ENCODE measurements around the gene PNPLA2. TPM values are rescaled to one million over a fixed set of nuclear protein-coding genes. Genes with fewer than 3 reads are reported as not detected.

PNPLA2 gene
- total and polyA plus RNA-seq, 2 donors (not counting 1 experiment from before 2014, with no cell fraction given) = 16.2 to 33.9 TPM

DNA sequence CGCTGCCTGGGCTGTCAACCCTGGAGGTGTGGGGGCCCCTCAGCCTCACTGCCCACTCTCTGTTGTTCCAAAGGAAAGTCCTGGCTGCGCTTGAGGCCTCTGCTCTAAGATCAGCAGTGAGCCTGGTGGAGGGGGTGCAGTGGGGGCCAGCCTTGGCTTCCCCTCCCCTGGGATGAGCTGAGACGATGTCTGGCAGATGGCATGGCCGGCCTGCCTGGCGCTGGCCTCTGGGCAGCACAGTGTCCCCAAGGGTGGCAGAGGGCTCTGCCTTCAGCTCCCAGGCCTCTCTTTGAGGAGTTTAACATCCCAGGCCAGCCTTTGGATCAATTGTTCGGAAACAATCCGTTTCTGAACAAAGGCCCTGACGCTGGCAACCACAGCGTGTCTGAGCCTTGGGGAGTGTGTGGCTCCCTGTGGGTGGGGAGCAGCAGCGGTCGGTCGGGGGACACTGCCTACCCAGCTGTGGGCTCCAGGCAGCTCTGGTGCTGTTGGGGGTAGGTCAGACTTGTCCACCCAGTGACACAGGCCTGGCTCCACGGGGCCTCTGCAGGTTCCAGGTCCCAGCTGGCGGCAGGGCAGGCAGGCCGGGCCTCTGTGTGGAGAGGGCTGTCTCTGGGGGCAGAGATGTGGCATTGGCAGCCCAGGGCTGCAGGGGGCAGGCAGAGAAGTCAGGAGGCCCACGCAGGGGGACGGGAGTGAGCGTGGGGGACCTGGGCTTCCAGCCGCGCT is 36.1 kb downstream of the PNPLA2 start:
- Histone ChIP-seq H2AFZ (ENCODE audit: low read length) (no peak overlapping the region), H3K79me2 (ENCODE audit: control insufficient read depth, insufficient read depth, low read length) (peaks cover 30% of the 10 kb centered on the region), H3K4me3 (replicated peaks in 1 of 4; ENCODE audit: control extremely low read depth in 1 of 4, insufficient read depth in 1 of 4, low read depth in 3 of 4, low read length in 4 of 4) (no peak overlapping the region), H3K9ac (ENCODE audit: insufficient read depth, low read length) (no peak overlapping the region), H3K4me2 (ENCODE audit: extremely low read depth, insufficient read depth, low read length) (no peak overlapping the region), H3K36me3 (ENCODE audit: control insufficient read depth, insufficient read depth, low read length) (peaks cover 8% of the 10 kb centered on the region), H3K9me3 (ENCODE audit: control insufficient read depth, insufficient read depth, low read depth, low read length) (no peaks in the 10 kb centered on the region), H3K27ac (ENCODE audit: insufficient read depth, low read length) (no peak overlapping the region), H3K4me1 (ENCODE audit: control insufficient read depth, extremely low read depth, insufficient read depth, low read length) (peaks cover 17% of the 10 kb centered on the region), H3K27me3 (ENCODE audit: control insufficient read depth, insufficient read depth, low read length) (no peaks in the 10 kb centered on the region), H4K20me1 (ENCODE audit: control insufficient read depth, extremely low read depth, insufficient read depth, low read length) (no peaks in the 10 kb centered on the region)
- DNase-seq (ENCODE audit: low read depth in 2 of 2) = no peak
- TF ChIP-seq, protein P1, sequence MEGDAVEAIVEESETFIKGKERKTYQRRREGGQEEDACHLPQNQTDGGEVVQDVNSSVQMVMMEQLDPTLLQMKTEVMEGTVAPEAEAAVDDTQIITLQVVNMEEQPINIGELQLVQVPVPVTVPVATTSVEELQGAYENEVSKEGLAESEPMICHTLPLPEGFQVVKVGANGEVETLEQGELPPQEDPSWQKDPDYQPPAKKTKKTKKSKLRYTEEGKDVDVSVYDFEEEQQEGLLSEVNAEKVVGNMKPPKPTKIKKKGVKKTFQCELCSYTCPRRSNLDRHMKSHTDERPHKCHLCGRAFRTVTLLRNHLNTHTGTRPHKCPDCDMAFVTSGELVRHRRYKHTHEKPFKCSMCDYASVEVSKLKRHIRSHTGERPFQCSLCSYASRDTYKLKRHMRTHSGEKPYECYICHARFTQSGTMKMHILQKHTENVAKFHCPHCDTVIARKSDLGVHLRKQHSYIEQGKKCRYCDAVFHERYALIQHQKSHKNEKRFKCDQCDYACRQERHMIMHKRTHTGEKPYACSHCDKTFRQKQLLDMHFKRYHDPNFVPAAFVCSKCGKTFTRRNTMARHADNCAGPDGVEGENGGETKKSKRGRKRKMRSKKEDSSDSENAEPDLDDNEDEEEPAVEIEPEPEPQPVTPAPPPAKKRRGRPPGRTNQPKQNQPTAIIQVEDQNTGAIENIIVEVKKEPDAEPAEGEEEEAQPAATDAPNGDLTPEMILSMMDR (conservative IDR thresholded peaks at IDR 0.05 in 1 of 2, IDR thresholded peaks at IDR 0.05 in 1 of 2; ENCODE audit: low read depth in 1 of 2, low read length in 2 of 2) = no peak
- no peak for TF ChIP-seq EZH2 (IDR thresholded peaks at IDR 0.05; ENCODE audit: low read length, missing control alignments)

DNA sequence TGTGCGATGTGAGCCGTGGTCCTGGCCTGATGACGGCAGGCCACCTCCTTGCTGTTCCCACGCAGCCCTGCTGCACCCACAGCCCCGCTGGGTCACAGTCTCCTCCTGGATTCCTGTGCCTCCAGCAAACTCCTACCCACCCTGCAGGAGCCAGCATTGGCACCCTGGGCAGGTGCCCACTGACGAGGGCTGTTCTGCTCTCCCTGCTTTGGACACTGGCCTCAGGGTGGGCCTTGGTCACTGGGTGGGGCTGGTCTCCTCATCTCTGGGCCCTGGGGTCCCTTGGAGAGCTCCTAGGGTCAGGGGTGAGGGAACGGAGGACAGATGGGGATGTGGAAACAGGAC is 36.6 kb downstream of the PNPLA2 start:
- Histone ChIP-seq H3K9ac (ENCODE audit: insufficient read depth, low read length) (no peak overlapping the region), H3K4me2 (ENCODE audit: extremely low read depth, insufficient read depth, low read length) (no peak overlapping the region), H3K27me3 (ENCODE audit: control insufficient read depth, insufficient read depth, low read length) (no peaks in the 10 kb centered on the region), H2AFZ (ENCODE audit: low read length) (no peak overlapping the region), H3K9me3 (ENCODE audit: control insufficient read depth, insufficient read depth, low read depth, low read length) (no peaks in the 10 kb centered on the region), H3K4me1 (ENCODE audit: control insufficient read depth, extremely low read depth, insufficient read depth, low read length) (peaks cover 23% of the 10 kb centered on the region), H3K36me3 (ENCODE audit: control insufficient read depth, insufficient read depth, low read length) (peaks cover 8% of the 10 kb centered on the region), H4K20me1 (ENCODE audit: control insufficient read depth, extremely low read depth, insufficient read depth, low read length) (no peaks in the 10 kb centered on the region), H3K79me2 (ENCODE audit: control insufficient read depth, insufficient read depth, low read length) (peaks cover 31% of the 10 kb centered on the region), H3K27ac (ENCODE audit: insufficient read depth, low read length) (no peak overlapping the region), H3K4me3 (replicated peaks in 1 of 4; ENCODE audit: control extremely low read depth in 1 of 4, insufficient read depth in 1 of 4, low read depth in 3 of 4, low read length in 4 of 4) (no peak overlapping the region)
- TF ChIP-seq, protein P1 (conservative IDR thresholded peaks at IDR 0.05 in 1 of 2, IDR thresholded peaks at IDR 0.05 in 1 of 2; ENCODE audit: low read depth in 1 of 2, low read length in 2 of 2) = no peak
- DNase-seq (ENCODE audit: low read depth in 2 of 2) = no peak

DNA sequence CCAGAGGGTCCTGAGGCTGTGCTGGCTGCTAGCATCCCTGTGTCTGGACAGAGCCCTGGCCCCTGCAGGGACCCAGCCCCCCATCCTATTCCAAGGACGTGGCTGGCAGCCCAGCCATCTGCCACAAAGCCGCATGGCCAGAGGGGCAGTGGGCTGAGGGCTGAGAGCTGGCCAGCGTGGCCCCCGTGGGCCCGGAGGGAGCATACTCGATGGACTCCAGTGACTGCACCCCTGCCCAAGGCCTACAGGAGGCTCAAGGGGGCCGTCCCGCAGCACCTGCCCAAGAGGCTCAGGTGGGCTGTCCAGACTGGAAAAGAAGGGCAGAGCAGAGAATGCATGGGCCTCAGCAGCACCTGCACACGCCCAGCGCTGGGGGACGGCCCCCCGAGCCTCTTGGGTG is 37.1 kb downstream of the PNPLA2 start:
- no peak for TF ChIP-seq EZH2 (IDR thresholded peaks at IDR 0.05; ENCODE audit: low read length, missing control alignments)
- TF ChIP-seq, protein P1 (conservative IDR thresholded peaks at IDR 0.05 in 1 of 2, IDR thresholded peaks at IDR 0.05 in 1 of 2; ENCODE audit: low read depth in 1 of 2, low read length in 2 of 2) = no peak
- DNase-seq (ENCODE audit: low read depth in 2 of 2) = no peak
- peaks cover 28% of the 10 kb centered on the region for H3K79me2 ChIP-seq (ENCODE audit: control insufficient read depth, insufficient read depth, low read length)

More for the DNA sequence above, 37.1 kb downstream of the PNPLA2 start:
- peaks cover 23% of the 10 kb centered on the region for H3K4me1 ChIP-seq (ENCODE audit: control insufficient read depth, extremely low read depth, insufficient read depth, low read length)
- no peak overlapping the region for H3K9ac ChIP-seq (ENCODE audit: insufficient read depth, low read length)
- H2AFZ ChIP-seq (ENCODE audit: low read length) = no peak overlapping the region
- H4K20me1 ChIP-seq (ENCODE audit: control insufficient read depth, extremely low read depth, insufficient read depth, low read length) = no peaks in the 10 kb centered on the region
- peaks cover 8% of the 10 kb centered on the region for H3K36me3 ChIP-seq (ENCODE audit: control insufficient read depth, insufficient read depth, low read length)
- H3K27ac ChIP-seq (ENCODE audit: insufficient read depth, low read length) = no peak overlapping the region
- H3K4me3 ChIP-seq (replicated peaks in 1 of 4; ENCODE audit: control extremely low read depth in 1 of 4, insufficient read depth in 1 of 4, low read depth in 3 of 4, low read length in 4 of 4) = no peak overlapping the region
- H3K4me2 ChIP-seq (ENCODE audit: extremely low read depth, insufficient read depth, low read length) = no peak overlapping the region
- H3K27me3 ChIP-seq (ENCODE audit: control insufficient read depth, insufficient read depth, low read length) = no peaks in the 10 kb centered on the region
- H3K9me3 ChIP-seq (ENCODE audit: control insufficient read depth, insufficient read depth, low read depth, low read length) = no peaks in the 10 kb centered on the region
